Endodermal cell (in vitro differentiated cells): Measurements from ENCODE around the gene TMSB4X. TPM values are rescaled to one million over a fixed set of nuclear protein-coding genes. Genes with fewer than 3 reads are reported as not detected.

Experiments used
- DNase-seq: peaks from one replicate; pipeline ENCODE4 v3.0.0-alpha.2; 2017
- H3K27ac ChIP-seq: 2 replicates; pipeline ENCODE4 v1.5.1; 2013; ENCODE audit warnings: mild to moderate bottlenecking, low read depth, low read length, moderate library complexity
- H3K27me3 ChIP-seq: 2 replicates; pipeline ENCODE4 v1.6.1; 2013; ENCODE audit warnings: mild to moderate bottlenecking, low read length, moderate library complexity; ENCODE audit not compliant: insufficient read depth, control insufficient read depth, poor library complexity, severe bottlenecking
- H3K36me3 ChIP-seq: 2 replicates; pipeline ENCODE4 v1.7.0; 2013; ENCODE audit warnings: mild to moderate bottlenecking, low read length, moderate library complexity; ENCODE audit not compliant: control insufficient read depth, insufficient read depth
- H3K4me1 ChIP-seq: one replicate; pipeline ENCODE4 v1.7.0; 2013; ENCODE audit warnings: low read length; ENCODE audit not compliant: control insufficient read depth, insufficient read depth
- H3K4me3 ChIP-seq: 2 replicates; pipeline ENCODE4 v1.5.1; 2013; ENCODE audit warnings: mild to moderate bottlenecking, low read length, moderate library complexity
- H3K9ac ChIP-seq: 2 replicates; pipeline ENCODE4 v1.6.1; 2013; ENCODE audit warnings: mild to moderate bottlenecking, low read length, moderate library complexity; ENCODE audit not compliant: poor library complexity, severe bottlenecking; ENCODE audit errors: extremely low read depth
- H3K9me3 ChIP-seq: 2 replicates; pipeline ENCODE4 v1.6.1; 2013; ENCODE audit warnings: mild to moderate bottlenecking, low read length, moderate library complexity; ENCODE audit not compliant: control insufficient read depth
- H3K27ac Mint-ChIP-seq: 2 replicates; pipeline ENCODE4 v1.8.0; 2020; ENCODE audit warnings: mixed read lengths
- H3K27me3 Mint-ChIP-seq: 2 replicates; pipeline ENCODE4 v1.8.0; 2021; ENCODE audit warnings: mild to moderate bottlenecking, mixed read lengths; ENCODE audit not compliant: insufficient read depth
- H3K36me3 Mint-ChIP-seq: 2 replicates; pipeline ENCODE4 v1.8.0; 2020; ENCODE audit warnings: low read depth, mixed read lengths
- H3K4me1 Mint-ChIP-seq: 2 replicates; pipeline ENCODE4 v1.8.0; 2020; ENCODE audit warnings: mixed read lengths
- H3K4me3 Mint-ChIP-seq: 2 replicates; pipeline ENCODE4 v1.8.0; 2020; ENCODE audit warnings: mild to moderate bottlenecking, moderate library complexity, mixed read lengths
- H3K9me3 Mint-ChIP-seq: 2 replicates; pipeline ENCODE4 v1.8.0; 2020; ENCODE audit warnings: mild to moderate bottlenecking, mixed read lengths
- WGBS, 2 experiments: methylation state at CpG; one replicate each; pipeline versions ENCODE4 v1.1.5 to v1.1.7; 2013; ENCODE audit warnings: missing lambda C conversion rate in 2 of 2, mixed read lengths in 1 of 2; ENCODE audit not compliant: insufficient coverage in 1 of 2, insufficient read length in 1 of 2; 5-methylcytosine and 5-hydroxymethylcytosine counted together
- total RNA-seq, 2 donors: library from RNA; stranded (reverse); fragmentation: NEBNext Ultra II Directional in 1 of 2; extraction: Animal tissue kit (Norgen Biotek cat#: 25700) in 1 of 2; gene quantifications; 2 replicates in 1 of 2; 3 replicates in 1 of 2; pipeline ENCODE4 v1.2.1, GENCODE V29; 2021
- TF ChIP-seq, protein P1 (sequence below): fragments of 200-600 bp; sonication (generic); conservative IDR thresholded peaks from 2 replicates; pipeline ENCODE4 v1.5.0; 2021; ENCODE audit warnings: antibody characterized with exemption, mild to moderate bottlenecking

The TMSB4X gene
- total RNA-seq, 2 donors from 2014 or later: 1,539 to 2,456 TPM

DNA sequence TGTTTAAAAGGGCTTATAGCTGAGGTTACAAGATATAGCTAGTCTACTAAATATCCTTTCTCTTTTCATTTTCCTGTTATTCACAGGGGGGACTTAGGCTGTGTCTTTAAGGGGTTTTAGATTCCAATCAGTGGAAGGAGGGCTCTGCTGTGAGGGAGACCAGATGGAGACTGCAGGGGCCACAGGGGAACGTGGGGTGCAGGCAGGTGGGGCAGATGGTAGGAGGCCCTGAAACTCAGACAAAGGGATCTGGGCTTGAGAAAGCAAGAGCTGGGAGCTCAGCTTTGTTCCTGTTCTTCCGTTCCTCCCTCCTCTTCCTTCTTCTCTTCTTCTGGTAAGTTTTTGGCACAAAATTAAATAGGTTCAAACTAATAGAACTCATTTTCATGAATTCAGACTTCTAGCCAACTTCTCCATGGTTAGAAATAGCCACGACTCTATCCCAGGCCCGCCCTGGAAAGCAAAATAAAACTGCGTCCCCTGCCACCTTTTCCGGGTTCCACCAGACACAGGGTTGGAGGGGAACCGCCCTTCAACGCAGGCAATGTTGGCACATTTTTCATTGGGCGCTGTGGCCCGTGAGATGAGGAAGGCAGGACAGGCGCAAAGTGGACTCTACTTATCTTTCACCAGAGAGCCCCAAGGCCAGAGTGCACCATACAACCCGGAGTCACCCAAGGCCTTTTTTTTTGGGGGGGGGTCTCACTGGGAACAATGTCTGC lies 3.5 kb upstream of the TMSB4X start:
- Mint-ChIP-seq H3K4me1 (peaks cover 15% of the 10 kb centered on the region), H3K36me3 (peaks cover 13% of the 10 kb centered on the region), H3K4me3 (no peak overlapping the region), H3K27me3 (no peaks in the 10 kb centered on the region), H3K9me3 (peaks cover 75% of the 10 kb centered on the region), H3K27ac (peak overlapping the region; percentile 49)
- H3K4me3 ChIP-seq: no peak overlapping the region
- H3K27ac ChIP-seq: no peak overlapping the region
- no peak overlapping the region for H3K9ac ChIP-seq
- TF ChIP-seq, protein P1, sequence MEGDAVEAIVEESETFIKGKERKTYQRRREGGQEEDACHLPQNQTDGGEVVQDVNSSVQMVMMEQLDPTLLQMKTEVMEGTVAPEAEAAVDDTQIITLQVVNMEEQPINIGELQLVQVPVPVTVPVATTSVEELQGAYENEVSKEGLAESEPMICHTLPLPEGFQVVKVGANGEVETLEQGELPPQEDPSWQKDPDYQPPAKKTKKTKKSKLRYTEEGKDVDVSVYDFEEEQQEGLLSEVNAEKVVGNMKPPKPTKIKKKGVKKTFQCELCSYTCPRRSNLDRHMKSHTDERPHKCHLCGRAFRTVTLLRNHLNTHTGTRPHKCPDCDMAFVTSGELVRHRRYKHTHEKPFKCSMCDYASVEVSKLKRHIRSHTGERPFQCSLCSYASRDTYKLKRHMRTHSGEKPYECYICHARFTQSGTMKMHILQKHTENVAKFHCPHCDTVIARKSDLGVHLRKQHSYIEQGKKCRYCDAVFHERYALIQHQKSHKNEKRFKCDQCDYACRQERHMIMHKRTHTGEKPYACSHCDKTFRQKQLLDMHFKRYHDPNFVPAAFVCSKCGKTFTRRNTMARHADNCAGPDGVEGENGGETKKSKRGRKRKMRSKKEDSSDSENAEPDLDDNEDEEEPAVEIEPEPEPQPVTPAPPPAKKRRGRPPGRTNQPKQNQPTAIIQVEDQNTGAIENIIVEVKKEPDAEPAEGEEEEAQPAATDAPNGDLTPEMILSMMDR: no peak
- no peak for DNase-seq
- H3K9me3 ChIP-seq: no peaks in the 10 kb centered on the region
- no peaks in the 10 kb centered on the region for H3K27me3 ChIP-seq
- peaks cover 6% of the 10 kb centered on the region for H3K36me3 ChIP-seq
- 88 to 100% methylated on average over 2 to 12 of the region's 12 CpGs for WGBS, 2 experiments
- no peaks in the 10 kb centered on the region for H3K4me1 ChIP-seq

DNA sequence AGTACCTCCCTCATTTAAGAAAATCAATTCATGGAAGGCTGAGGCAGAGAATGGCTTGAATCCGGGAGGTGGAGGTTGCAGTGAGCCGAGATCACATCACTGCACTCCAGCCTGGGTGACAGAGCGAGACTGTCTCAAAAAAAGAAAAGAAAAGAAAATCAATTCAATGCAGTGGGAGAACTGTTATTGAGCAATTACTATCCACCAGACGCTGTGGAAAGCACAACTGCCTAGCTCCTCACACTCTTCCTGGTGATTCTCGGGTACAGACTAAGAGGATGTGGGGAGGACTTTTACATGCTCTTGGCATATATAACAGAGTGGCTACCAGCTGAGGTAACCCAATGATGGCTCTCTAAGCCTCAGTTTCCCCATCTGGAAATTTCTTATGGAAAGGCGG lies 2.7 kb upstream of the TMSB4X start:
- H3K9me3 ChIP-seq: no peaks in the 10 kb centered on the region
- peaks cover 76% of the 10 kb centered on the region for H3K9me3 Mint-ChIP-seq
- no peaks in the 10 kb centered on the region for H3K27me3 Mint-ChIP-seq
- peaks cover 21% of the 10 kb centered on the region for H3K36me3 Mint-ChIP-seq
- TF ChIP-seq, protein P1: no peak
- no peak overlapping the region for H3K4me3 ChIP-seq
- H3K4me3 Mint-ChIP-seq: no peak overlapping the region
- H3K27me3 ChIP-seq: no peaks in the 10 kb centered on the region
- no peak overlapping the region for H3K27ac ChIP-seq
- H3K36me3 ChIP-seq: peaks cover 9% of the 10 kb centered on the region
- 95 to 100% methylated on average over 3 to 5 of the region's 6 CpGs for WGBS, 2 experiments
- peaks cover 15% of the 10 kb centered on the region for H3K4me1 Mint-ChIP-seq
- H3K27ac Mint-ChIP-seq: no peak overlapping the region
- no peaks in the 10 kb centered on the region for H3K4me1 ChIP-seq
- DNase-seq: no peak
- no peak overlapping the region for H3K9ac ChIP-seq

DNA sequence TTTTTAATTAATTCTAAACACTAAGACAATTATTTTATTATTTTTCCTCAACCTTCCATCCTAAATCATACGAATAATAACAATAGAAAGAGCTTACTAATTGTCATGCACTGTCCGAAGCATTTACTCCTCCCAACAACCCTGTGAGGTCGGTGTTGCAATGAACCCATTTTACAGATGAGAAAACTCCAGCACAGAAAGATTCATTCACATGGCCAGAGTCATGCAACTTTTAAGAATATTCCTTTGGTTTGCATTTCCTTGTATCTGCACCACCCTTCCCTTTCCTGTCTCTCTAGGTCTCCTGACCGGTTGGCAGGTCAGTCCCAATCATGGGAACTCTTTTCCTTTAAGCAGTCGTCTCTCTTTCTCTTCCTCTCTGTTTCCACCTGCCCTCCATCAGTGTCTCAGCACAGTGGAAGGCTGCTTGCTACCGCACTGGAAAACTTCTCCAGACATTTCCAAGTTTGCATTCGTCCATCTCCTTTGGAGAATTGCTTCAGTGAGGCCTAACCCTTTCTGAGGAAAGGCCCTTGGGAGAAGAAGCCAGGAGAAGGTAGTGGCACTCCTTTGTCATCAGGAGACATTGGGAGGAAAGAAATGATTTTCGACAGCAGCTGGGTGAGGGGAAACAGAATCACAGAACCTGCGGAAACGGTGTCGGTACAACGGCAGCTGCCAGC lies 1.9 kb upstream of the TMSB4X start:
- H3K4me3 Mint-ChIP-seq: no peak overlapping the region
- Histone ChIP-seq H3K4me3 (no peak overlapping the region), H3K27ac (no peak overlapping the region), H3K36me3 (peaks cover 12% of the 10 kb centered on the region), H3K9me3 (no peaks in the 10 kb centered on the region), H3K4me1 (no peaks in the 10 kb centered on the region), H3K9ac (no peak overlapping the region), H3K27me3 (no peaks in the 10 kb centered on the region)
- TF ChIP-seq, protein P1: no peak
- peaks cover 74% of the 10 kb centered on the region for H3K9me3 Mint-ChIP-seq
- peaks cover 15% of the 10 kb centered on the region for H3K4me1 Mint-ChIP-seq
- 93 to 95% methylated on average over 4 to 12 of the region's 12 CpGs for WGBS, 2 experiments
- no peak overlapping the region for H3K27ac Mint-ChIP-seq
- no peaks in the 10 kb centered on the region for H3K27me3 Mint-ChIP-seq
- no peak for DNase-seq
- H3K36me3 Mint-ChIP-seq: peaks cover 25% of the 10 kb centered on the region
